ENCODE results near the gene FAM53B. TPM values are rescaled to one million over a fixed set of nuclear protein-coding genes. Genes with fewer than 3 reads are reported as not detected.
"Not testable (repeated sequence)": the region's sequence is repeated elsewhere in the genome, so short reads cannot be mapped to it uniquely, and the experiment has no call there.

Gene FAM53B
- polyA plus RNA-seq (2013, experiment 1 of 2; ENCODE audit: insufficient read length) = 7.1 TPM
- polyA plus RNA-seq (2013, experiment 2 of 2; ENCODE audit: insufficient read length) = 7.3 TPM

- peak; percentile 83 for DNase-seq
Measured at GRCh38 chr10:124744102-124745050, at the start of gene FAM53B. Gene FAM53B, minus strand, starts transcription at chr10:124744378. Its CDS starts 37,665 bp downstream, at chr10:124706713.

- no peak for DNase-seq
Measured at GRCh38 chr10:124792998-124793352, 48.8 kb upstream of the FAM53B start.

- peak; percentile 86 for DNase-seq
Measured at GRCh38 chr10:124791547-124792348, 47.6 kb upstream of the FAM53B start, which contains the start of gene EEF1AKMT2. Gene EEF1AKMT2, minus strand, starts transcription at chr10:124791887. Its CDS starts 54 bp downstream, at chr10:124791833.

- not testable (repeated sequence) for DNase-seq
Measured at GRCh38 chr10:124782900-124783299, 38.7 kb upstream of the FAM53B start.

GRCh38 chr10:124768791-124769190, 24.6 kb upstream of the FAM53B start:
- DNase-seq = no peak

GRCh38 chr10:124765256-124765655, 21.1 kb upstream of the FAM53B start:
- no peak for DNase-seq

- DNase-seq = no peak
Measured at GRCh38 chr10:124763267-124763666, 19.1 kb upstream of the FAM53B start.

GRCh38 chr10:124762281-124762680, 18.1 kb upstream of the FAM53B start:
- no peak for DNase-seq

GRCh38 chr10:124756156-124756903, 12.2 kb upstream of the FAM53B start:
- no peak for DNase-seq

- no peak for DNase-seq
Measured at GRCh38 chr10:124755581-124755980, 11.4 kb upstream of the FAM53B start.

- DNase-seq = no peak
Measured at GRCh38 chr10:124754227-124754626, 10.0 kb upstream of the FAM53B start.

- no peak for DNase-seq
Measured at GRCh38 chr10:124748953-124749645, 4.9 kb upstream of the FAM53B start.

GRCh38 chr10:124748166-124748565, 4.0 kb upstream of the FAM53B start:
- DNase-seq = no peak

- DNase-seq = no peak
Measured at GRCh38 chr10:124747745-124748144, 3.6 kb upstream of the FAM53B start.

GRCh38 chr10:124746992-124747391, 2.8 kb upstream of the FAM53B start:
- no peak for DNase-seq

- DNase-seq = not testable (repeated sequence)
Measured at GRCh38 chr10:124746447-124746846, 2.3 kb upstream of the FAM53B start.

- peak; percentile 77 for DNase-seq
Measured at GRCh38 chr10:124745673-124746072, 1.5 kb upstream of the FAM53B start.

- no peak for DNase-seq
Measured at GRCh38 chr10:124745252-124745651, 1.1 kb upstream of the FAM53B start.

- DNase-seq = peak; percentile 26
Measured at GRCh38 chr10:124743191-124744101, 732 bp downstream of the FAM53B start.

GRCh38 chr10:124742413-124743190, 1.6 kb downstream of the FAM53B start:
- DNase-seq = peak; percentile 45

All from fibroblast of skin of abdomen (primary cell).